ENCODE results near the gene ARID1B.
"Not testable (repeated sequence)": the region's sequence is repeated elsewhere in the genome, so short reads cannot be mapped to it uniquely, and the experiment has no call there.

Gene ARID1B

DNA sequence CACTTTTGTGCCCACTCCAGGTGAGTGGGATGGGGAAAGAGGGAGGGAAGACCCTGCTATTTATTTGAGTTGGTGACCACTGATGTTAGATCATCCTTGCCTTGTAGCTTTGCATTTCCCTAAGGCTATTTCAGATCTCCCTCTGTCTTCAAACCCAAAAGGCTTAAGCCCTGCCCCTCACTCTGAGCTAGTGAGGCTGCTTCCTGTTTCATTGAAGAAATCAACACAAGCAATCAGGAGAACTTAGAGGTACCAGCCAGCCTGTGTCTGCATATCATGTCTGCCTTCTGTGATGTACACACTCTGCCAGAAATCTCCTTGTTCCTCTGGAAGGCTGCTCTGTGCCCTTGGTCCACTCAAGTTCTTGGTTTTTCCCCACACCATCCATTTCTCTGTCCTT is 135.3 kb downstream of the ARID1B start:
- peak in 1 of 2 donors; percentile 8 for DNase-seq

DNA sequence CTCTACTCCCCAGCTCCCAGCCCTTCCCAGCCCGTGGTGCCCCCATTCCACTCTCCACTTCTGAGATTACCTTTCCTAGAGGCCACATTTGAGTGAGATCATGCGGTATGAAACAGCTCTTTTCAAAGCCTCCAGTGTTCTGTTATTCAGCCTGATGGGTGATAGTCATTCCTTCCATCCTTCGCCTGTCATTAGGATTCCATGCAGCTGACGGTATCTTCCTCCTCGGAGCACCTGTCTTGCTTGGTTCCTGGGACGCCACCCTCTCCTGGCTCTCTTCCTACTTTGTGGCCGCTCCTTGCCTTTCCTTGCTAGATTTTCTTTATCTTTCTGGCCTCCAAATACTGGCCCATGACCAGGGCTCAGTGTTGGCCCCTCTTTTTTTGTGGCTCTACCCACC is 137.0 kb downstream of the ARID1B start:
- DNase-seq: no peak

GRCh38 chr6:156916130-156916801 is 139.1 kb downstream of the ARID1B start:
- DNase-seq: no peak

DNA sequence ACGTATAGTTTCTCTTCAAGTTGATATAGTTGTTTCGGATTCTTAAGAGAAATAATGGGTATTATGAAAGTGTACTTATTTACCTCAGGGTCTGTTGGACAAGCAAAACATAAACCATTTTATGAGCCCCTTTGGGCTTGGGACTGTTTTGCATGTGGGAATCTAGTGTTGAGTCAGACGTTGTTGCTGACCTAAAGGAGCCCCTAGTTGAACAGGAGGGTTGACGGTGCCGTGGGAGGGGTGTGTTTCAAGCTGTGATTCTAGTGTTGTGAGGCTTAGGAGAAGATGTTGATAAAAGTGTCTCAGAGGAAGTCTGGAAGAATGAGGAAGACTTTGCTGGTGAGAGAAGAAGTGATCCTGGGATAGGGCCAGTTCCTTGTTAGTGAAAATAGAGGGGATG is 140.0 kb downstream of the ARID1B start:
- no peak for DNase-seq

DNA sequence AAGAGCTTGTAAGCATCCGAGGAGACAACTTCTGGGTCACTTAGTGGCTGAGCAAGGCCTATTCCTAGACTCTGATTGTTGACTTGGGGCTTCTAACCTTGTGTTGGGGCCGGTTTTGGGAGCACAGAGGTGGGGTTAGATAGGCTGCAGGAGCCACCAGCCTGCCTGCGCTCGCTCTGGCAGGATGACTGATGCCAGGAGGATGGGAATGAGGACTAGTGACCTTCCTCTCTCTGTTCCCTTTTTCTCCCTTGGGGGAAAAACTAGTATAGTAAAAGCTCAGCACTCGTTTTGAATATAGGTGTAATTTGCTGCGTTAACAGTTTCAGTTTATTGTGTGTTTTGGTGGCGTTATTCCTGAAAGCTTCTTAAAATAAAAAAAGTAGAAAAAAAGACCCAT is 141.5 kb downstream of the ARID1B start:
- DNase-seq: no peak

DNA sequence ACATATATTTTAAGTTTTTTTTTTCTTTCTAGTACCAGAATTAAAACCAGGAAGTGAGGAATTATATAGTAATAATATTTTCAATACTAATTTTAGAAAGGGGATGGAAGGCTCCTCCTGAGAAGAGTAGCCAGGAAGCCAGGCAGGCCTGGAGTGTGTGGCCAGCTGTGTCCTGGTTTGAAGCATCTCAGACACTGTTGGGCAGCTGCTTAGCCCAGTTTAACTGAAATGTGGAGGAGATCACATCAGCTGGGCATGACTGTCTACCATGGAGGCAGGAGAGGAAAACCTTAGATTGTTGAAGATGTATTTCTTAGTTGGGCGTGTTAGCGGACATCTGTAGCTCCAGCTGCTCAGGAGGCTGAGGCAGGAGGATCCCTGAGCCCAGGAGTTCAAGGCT is 142.2 kb downstream of the ARID1B start:
- no peak for DNase-seq

DNA sequence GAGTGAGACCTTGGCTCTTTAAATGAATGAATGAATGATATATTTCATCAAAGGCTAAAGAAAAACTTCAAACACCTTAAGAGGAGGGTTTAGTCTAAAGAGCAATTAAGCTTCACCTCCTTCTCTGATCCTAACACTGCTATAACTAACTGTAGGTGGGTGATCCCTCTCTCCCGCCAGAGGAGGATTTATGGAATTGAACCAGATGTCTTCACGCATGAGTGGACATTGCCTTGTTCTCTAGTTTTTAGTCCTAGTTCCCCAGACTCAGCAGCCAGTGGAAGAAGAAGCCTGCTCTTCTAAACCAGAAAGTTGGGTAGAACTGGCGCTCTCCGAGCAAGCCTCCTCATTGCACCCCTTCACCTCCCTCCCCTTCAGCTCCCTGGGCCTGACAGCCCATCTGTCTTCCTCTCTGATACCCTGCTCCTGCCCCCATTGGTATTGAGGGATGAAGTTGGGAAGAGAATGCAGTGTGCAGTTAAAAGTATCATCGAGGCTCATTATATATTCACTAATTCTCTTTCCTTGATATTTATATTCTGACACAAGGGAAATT is 142.7 kb downstream of the ARID1B start:
- DNase-seq: no peak

DNA sequence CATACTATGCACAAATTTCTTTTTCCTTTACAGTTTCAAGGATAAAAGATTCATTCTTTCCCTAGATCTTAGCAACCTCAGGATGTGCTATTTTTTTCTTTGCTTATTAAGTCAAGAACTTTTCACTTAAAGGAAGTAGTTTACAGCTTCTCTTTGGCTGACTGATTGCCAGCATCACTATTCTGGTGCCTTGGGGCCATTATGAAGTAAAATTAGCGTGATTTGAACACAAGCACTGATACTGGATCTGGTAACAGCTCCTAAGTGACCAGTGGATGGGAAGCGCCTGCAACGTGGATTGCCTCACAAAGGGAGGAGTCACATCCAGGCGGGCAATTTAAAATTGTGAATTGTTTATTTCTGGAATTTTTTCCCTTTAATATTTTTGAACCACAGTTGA is 147.1 kb downstream of the ARID1B start:
- no peak for DNase-seq

DNA sequence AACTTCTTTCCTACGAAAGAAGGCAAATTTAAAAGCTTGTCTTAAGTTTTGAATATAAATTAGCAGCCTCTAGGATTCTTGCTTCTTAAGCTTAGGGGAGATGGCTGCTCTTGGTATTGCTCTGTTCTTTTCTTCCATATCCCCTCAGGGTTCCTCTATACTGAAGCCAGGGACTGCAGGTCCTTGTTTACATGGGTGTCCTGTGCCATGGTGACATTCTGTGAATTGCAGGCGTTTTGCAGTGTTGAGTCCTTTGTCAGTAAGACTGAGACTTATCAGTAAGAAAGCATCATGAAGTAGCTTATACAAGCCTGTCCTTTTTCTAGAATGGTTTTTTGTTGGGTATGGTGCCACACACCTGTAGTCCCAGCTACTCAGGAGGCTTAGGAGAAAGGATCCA is 147.8 kb downstream of the ARID1B start:
- DNase-seq: no peak

- DNase-seq: no peak
These were observed 148.8 kb downstream of the ARID1B start for GRCh38 chr6:156925718-156926607.

DNA sequence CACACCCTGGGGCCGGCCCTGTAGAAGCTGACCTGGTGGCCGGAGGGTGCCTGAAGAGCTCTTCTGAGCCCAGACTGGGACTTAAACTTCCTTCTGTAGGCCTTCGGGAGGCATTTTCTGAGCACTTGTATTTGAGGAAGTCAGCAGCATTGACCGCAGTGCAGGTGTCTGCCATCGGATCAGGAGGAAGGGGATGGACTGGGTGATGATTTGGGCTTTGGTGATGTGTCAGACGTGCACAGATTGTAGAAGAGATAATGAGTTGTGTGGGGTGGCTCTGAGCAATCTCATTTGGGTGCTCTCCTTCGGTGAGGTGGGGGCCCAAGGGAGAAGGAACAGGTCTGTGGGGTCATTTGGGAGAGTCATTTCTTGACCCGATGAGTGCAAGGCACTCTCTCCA is 150.9 kb downstream of the ARID1B start:
- DNase-seq: no peak

DNA sequence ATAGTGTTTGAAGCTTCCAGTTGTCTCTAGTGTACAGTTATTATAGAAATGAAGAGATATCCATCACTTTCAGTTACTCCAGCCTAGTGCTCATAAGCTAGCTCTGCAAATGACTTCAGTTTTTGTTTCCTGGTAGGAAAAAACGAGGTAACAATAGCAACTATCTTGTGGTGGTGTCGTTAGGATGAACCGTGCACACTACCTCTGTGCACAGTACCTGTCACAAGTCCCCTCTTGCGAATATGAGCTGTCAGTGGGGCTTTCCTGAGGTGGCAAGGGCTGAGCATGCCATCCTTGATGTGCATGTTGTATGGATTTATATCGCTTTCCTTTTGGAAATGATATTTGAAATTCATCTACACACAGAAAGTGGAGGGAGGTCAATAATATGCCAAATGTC is 151.8 kb downstream of the ARID1B start:
- no peak for DNase-seq

DNA sequence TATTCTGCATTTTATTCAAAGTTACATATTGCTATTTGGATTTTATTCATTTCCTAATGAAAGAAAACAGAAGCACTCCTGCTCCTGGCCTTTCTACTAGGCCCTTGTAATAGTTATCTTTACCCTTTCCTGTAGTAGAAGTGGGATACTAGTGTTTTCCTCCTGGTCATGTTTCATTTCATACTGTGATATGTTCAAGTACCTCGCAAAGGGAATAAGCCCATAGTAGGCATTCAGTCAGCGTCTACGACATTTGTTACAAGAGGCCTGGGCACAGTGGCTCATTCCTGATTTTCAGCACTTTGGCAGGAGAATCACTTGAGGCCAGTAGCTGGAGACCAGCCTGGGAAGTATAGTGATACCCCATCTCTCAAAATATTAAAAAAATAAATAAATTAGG is 154.1 kb downstream of the ARID1B start:
- DNase-seq: no peak

DNA sequence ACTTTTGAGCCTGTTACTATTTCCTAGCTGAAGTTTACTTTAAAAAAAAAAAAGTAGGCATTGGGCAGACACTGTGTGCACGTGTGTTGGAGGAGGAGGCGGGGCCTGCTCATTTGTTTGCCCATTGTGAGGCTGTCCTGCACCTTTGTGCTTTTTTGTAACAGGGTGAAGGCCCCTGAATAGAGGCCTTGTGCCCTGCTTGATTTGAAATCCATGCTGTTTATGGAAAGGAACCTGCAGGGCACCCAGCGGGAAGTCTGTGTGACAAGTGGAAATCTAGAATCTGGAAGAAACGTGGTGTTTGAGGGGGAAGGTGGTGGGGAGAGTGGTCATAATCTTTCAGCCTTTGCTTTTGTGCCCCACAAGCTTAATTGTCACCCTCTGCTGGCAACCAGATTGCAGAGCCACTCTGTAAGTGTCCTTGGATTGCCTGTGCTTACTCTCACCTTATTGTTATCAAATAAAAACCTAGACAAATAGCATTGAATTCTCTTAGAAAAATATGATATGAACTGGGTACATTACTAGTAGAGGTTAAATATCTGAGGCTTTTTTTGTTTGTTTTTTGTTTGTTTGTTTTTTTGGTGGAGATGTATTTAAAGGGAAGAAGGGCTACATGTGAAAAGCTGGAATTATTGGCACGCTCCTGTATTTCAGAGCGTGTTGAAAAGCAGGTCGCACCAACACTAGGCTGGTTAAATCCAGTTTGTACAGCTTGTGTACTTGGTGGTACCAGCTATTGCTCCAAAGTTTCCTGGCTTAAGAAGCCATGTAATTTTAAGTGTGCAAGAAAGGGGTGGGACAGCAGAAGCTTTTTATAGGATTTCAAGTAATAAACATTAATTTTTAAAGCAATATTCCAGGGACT is 156.3 kb downstream of the ARID1B start:
- DNase-seq: no peak

GRCh38 chr6:156934069-156934460 is 156.9 kb downstream of the ARID1B start:
- DNase-seq: no peak

- DNase-seq: no peak
These were observed 157.8 kb downstream of the ARID1B start for GRCh38 chr6:156935000-156935399.

- DNase-seq: no peak
These were observed 161.0 kb downstream of the ARID1B start for GRCh38 chr6:156938143-156938542.

DNA sequence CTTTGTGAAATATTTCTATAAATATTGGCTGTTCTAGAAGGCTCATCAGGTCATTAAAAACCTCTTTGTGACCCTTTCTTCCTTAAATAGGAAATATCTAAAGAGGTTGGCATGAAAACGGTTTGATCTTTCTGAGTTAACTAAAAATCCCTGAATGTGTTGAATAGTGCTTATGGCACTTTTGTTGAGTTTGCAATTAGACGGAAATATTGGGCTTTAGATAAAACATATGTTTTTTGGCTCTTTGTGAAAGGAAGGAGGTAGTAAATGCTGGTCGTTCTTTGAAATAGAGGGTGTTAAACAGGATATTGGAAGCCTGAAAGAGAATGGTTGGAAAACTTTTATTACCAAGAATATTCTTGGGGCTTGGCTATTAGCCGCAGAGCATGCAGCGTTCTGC is 163.0 kb downstream of the ARID1B start:
- no peak for DNase-seq

DNA sequence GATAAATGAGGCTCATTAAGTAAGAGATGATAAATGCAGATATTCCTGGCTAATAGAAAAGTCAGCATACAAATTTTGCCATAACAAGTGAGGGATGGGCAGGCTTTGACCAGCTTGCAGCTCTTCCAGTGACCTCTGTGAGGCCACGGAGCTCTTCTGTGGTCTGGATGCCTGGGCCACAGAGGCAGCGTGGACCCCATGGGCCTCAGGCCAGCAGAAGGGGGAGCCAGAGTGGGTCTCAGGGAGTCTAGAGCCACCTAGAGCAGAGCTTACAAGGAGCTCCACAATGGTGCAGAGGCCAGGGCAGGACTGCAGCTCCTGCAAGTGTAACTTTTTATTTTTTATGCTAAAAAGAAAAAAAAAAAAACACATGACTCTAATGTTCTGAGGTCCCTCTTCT is 165.1 kb downstream of the ARID1B start:
- no peak for DNase-seq

DNA sequence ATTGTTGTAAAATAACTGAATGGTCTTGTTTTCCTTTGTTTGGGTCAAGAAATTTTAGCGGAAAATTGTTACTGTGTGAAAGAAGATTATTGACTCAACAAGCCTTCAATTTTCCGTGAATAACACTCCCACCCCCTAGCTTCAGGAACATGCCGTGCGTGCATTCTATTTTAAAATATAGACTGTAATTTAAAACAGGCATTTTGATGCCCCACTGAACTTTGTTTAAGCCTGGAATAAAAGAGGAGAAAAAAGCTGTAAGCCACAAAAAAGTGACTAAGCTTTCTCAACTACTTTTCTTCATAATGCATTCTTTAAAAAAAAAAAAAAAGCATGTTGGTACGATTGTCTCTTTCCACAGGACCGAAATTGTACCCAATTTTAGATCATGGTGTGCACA is 166.0 kb downstream of the ARID1B start:
- no peak for DNase-seq

GRCh38 chr6:156943816-156944215 is 166.6 kb downstream of the ARID1B start:
- DNase-seq: no peak

- DNase-seq: no peak
These were observed 167.2 kb downstream of the ARID1B start for GRCh38 chr6:156944412-156944811.

GRCh38 chr6:156945789-156946172 is 168.6 kb downstream of the ARID1B start:
- DNase-seq: not testable (repeated sequence)
